GM20000 (cell line): ENCODE results near the gene CD6.

ENCODE experiments used
- DNase-seq: peaks from one replicate; pipeline ENCODE4 v3.0.0; 2012; ENCODE audit warnings: low spot score
- TF ChIP-seq, protein P1 (sequence below): IDR thresholded peaks from 2 replicates; pipeline ENCODE4 v1.5.1; 2012; ENCODE audit warnings: mild to moderate bottlenecking, control low read depth; ENCODE audit errors: extremely low read depth, missing control alignments

The CD6 gene

GRCh38 chr11:61019832-61020405 is 48.4 kb downstream of the CD6 start:
- DNase-seq = no peak
- TF ChIP-seq, protein P1, sequence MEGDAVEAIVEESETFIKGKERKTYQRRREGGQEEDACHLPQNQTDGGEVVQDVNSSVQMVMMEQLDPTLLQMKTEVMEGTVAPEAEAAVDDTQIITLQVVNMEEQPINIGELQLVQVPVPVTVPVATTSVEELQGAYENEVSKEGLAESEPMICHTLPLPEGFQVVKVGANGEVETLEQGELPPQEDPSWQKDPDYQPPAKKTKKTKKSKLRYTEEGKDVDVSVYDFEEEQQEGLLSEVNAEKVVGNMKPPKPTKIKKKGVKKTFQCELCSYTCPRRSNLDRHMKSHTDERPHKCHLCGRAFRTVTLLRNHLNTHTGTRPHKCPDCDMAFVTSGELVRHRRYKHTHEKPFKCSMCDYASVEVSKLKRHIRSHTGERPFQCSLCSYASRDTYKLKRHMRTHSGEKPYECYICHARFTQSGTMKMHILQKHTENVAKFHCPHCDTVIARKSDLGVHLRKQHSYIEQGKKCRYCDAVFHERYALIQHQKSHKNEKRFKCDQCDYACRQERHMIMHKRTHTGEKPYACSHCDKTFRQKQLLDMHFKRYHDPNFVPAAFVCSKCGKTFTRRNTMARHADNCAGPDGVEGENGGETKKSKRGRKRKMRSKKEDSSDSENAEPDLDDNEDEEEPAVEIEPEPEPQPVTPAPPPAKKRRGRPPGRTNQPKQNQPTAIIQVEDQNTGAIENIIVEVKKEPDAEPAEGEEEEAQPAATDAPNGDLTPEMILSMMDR = no peak

DNA sequence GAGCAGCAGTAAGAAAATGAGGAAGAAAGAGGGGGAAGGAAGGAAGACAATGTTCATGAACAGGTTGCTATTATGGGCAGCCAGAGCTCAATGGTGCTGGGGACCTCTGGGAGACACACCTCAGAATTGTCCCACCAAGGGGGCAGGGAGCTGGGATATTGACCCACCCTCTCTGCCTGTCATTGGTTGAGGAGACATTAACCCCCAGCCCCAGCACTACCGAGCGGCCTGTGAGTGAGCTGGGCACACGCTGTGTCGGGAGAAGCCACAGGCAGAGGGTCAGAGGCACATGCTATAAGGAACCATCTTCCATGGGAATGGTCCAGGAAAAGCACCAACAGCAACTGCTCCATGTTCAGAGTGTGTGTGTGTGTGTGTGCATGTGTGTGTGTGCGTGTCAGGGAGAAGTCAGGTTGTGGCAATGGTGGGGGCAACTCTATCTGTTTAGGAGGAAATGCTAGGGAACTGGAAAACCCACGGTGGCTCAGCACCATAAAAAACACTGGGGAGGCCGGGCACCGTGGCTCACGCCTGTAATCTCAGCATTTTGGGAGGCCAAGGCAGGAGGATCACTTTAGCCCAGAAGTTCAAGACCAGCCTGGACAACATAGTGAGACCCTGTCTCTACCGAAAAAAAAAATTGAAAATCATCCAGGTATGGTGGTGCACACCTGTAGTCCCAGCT is 49.2 kb downstream of the CD6 start:
- TF ChIP-seq, protein P1 = no peak
- no peak for DNase-seq

DNA sequence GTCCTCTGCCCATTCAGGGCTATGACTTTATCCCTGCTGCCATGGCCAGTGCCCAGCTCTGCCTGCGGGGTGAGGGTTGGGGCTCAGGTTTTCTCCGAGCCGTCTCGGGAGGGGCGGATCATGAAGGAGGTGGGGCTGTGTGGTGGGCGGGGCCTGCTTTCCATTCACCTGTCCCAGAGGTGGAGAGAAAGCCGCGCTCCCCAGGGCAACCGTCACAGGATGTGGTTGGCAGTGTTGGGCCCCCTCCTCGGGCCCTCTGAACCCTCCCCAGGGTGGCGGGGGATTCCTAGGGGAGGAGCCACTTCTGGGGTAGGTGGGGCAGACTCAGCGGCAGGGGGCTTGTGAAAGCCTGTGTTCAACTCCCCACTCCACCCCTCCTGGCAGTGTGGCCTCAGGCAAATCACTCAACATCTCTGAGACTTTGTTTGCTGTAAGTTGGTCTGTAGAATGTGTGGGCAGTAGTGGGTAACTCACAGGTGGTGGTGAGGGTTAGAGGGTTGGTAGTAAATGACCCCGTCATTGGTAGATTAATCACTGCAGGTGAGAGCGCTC is 50.3 kb downstream of the CD6 start:
- TF ChIP-seq, protein P1 = no peak

GRCh38 chr11:61022311-61023085 is 51.0 kb downstream of the CD6 start:
- TF ChIP-seq, protein P1 = no peak
- DNase-seq = no peak

More for the DNA sequence above, 50.3 kb downstream of the CD6 start:
- no peak for DNase-seq

GRCh38 chr11:61023086-61023965 is 51.8 kb downstream of the CD6 start:
- DNase-seq = no peak
- TF ChIP-seq, protein P1 = no peak

DNA sequence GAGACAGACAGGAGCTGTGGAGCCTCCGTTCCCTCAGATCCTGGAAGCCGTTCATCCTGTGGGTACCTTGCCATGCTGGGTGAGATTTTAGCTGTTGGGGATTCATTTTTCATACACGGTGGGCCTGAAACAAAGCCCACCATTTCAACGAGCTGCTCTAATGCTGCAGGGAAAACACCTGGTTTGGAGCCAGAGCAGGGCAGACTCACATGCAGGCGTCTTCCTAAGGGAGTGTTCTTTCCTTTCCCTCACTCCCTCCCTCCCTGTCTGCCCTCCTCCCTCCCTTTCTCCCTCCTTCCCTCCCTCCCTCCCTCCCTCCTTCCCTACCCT is 52.5 kb downstream of the CD6 start:
- TF ChIP-seq, protein P1 = no peak
- DNase-seq = no peak
